ENCODE measurements around the gene APBA2.

APBA2 gene

GRCh38 chr15:28896951-28897350 is 11.2 kb downstream of the APBA2 start:
- DNase-seq (ENCODE audit: low spot score), result no peak

- DNase-seq (ENCODE audit: low spot score), result no peak
Measured at GRCh38 chr15:28897861-28898585, 12.2 kb downstream of the APBA2 start.

GRCh38 chr15:28899061-28899738 is 13.4 kb downstream of the APBA2 start:
- DNase-seq (ENCODE audit: low spot score), result no peak

- no peak for DNase-seq (ENCODE audit: low spot score)
Measured at GRCh38 chr15:28900041-28900891, 14.5 kb downstream of the APBA2 start.

- DNase-seq (ENCODE audit: low spot score), result no peak
Measured at GRCh38 chr15:28900892-28901586, 15.3 kb downstream of the APBA2 start.

GRCh38 chr15:28901587-28901980 is 15.8 kb downstream of the APBA2 start:
- DNase-seq (ENCODE audit: low spot score), result no peak

GRCh38 chr15:28901987-28902745 is 16.4 kb downstream of the APBA2 start:
- DNase-seq (ENCODE audit: low spot score), result peak; percentile 59

- no peak for DNase-seq (ENCODE audit: low spot score)
Measured at GRCh38 chr15:28902856-28903255, 17.1 kb downstream of the APBA2 start.

GRCh38 chr15:28903555-28903954 is 17.8 kb downstream of the APBA2 start:
- DNase-seq (ENCODE audit: low spot score), result no peak

GRCh38 chr15:28904003-28904402 is 18.2 kb downstream of the APBA2 start:
- no peak for DNase-seq (ENCODE audit: low spot score)

GRCh38 chr15:28904541-28905315 is 19.0 kb downstream of the APBA2 start:
- no peak for DNase-seq (ENCODE audit: low spot score)

- no peak for DNase-seq (ENCODE audit: low spot score)
Measured at GRCh38 chr15:28907338-28907960, 21.7 kb downstream of the APBA2 start.

- DNase-seq (ENCODE audit: low spot score), result no peak
Measured at GRCh38 chr15:28909958-28910500, 24.3 kb downstream of the APBA2 start.

GRCh38 chr15:28911310-28911931 is 25.6 kb downstream of the APBA2 start:
- no peak for DNase-seq (ENCODE audit: low spot score)

- DNase-seq (ENCODE audit: low spot score), result no peak
Measured at GRCh38 chr15:28912422-28912821, 26.6 kb downstream of the APBA2 start.

GRCh38 chr15:28913171-28913765 is 27.5 kb downstream of the APBA2 start:
- DNase-seq (ENCODE audit: low spot score), result no peak

- DNase-seq (ENCODE audit: low spot score), result no peak
Measured at GRCh38 chr15:28914046-28914445, 28.3 kb downstream of the APBA2 start.

- no peak for DNase-seq (ENCODE audit: low spot score)
Measured at GRCh38 chr15:28914483-28915023, 28.8 kb downstream of the APBA2 start.

All from iPS-NIHi11 (cell line).